Adipose tissue (tissue), 3 donors: ENCODE data around the gene RPS8. TPM values are rescaled to one million over a fixed set of nuclear protein-coding genes. Genes with fewer than 3 reads are reported as not detected.
"Not testable (repeated sequence)": the region's sequence is repeated elsewhere in the genome, so short reads cannot be mapped to it uniquely, and the experiment has no call there.

Experiments used
- H3K27ac ChIP-seq: one replicate; pipeline ENCODE4 v1.5.1; 2013; ENCODE audit warnings: low read depth, low read length
- WGBS, 3 donors: extraction: QIAGEN DNeasy Blood & Tissue Kit; methylation state at CpG; one replicate each; pipeline ENCODE4 v1.1.7; 2013; 5-methylcytosine and 5-hydroxymethylcytosine counted together
- polyA plus RNA-seq, 3 donors: library from polyadenylated mRNA; stranded (reverse); fragments of 200-250 nt; gene quantifications; one replicate each; pipeline ENCODE4 v1.2.3, GENCODE V29; 2013
- donor health status: healthy with polysubstance abuse.
- donor health status: Bipolar disorder and iron deficiency.
- donor health status: healthy.

RPS8 gene
- polyA plus RNA-seq, 3 donors, result 1,595 to 3,591 (median 2,179) TPM

DNA sequence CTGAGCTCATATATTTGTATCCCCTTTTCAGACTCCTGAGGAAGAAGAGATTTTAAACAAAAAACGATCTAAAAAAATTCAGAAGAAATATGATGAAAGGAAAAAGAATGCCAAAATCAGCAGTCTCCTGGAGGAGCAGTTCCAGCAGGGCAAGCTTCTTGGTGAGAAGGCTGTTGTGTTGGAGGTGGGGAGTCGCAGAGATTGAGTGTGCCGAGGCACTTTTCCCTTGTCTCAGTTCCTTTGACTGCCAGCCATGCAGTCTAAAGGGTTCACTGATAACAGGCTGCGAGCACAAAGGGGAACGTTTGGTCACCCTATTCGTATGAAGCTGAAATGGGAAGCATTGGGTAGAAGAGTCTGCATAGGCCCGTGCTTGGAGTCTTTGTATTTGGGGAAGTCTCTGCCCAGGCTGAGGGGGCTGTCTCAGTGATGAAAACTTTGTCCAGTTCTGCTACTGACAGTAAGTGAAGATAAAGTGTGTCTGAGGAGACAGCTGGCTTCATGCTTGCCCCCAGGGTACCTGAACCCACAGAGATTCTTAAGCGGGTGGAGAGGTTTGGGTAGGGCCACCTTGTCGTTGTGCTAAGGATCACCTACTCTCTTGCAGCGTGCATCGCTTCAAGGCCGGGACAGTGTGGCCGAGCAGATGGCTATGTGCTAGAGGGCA, 2.8 kb downstream of the RPS8 start:
- WGBS, 3 donors, result 63 to 73% (median 69%) methylated on average over 13 of the region's 13 CpGs
- H3K27ac ChIP-seq, result no peak overlapping the region

DNA sequence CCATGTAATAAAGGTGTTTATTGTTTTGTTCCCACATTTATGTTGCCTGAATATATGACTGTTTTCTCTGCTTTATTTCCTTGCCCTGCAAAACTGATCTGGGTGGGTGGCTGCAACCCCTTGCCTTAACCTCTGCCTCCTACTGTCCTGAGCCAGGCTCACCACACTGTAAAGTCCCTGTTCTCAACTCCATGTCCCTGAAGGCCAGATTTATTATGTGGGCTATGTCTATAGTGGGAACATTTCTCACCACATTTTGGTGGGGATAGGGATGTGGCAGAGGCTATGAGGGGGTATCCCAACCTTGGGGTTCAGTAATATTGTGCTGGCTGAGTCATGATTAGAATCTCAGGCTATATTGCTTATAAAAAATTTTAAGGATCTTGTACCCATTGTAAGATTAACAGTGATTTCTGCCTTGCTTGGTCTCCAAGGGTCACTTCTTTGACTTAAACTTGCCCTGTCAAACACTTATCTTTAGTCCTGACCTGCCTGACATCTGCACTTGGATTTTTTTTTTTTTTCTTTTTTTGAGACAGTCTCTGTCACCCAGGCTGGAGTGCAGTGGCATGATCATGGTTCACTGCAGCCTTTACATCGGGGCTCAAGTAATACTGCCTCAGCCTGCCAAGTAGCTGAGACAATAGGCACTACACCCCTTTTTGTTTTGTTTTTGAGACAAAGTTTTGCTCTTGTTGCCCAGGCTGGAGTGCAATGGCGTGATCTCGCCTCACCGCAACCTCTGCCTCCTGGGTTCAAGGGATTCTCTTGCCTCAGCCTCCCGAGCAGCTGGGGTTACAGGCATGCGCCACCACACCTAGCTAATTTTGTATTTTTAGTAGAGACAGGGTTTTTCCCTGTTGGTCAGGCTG, 3.6 kb downstream of the RPS8 start:
- WGBS, 3 donors, result 89 to 96% (median 96%) methylated on average over 6 of the region's 6 CpGs
- no peak overlapping the region for H3K27ac ChIP-seq

DNA sequence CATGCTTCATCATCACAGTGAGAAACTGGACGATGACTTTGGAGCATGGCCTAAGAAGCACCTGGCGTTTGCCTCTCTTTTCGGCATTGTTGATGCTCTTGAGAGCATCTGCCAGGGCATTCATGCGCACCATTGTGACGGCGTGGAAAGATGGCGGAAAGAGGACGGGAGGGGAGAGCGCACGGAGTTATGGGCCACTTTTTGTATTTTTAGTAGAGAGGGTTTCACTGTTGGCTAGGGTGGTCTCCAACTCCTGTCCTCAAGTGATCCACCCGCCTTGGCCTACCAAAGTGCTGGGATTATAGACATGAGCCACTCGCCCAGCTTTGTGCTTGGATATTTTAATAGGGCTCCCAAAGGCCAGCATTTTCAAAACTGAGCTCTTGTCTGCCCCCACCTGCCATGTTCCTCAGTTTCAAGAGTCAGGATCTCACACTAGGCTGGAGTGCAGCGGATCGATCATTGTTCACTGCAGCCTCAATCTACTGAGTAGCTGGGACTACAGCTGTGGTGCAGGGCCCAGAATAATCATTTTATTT, 5.3 kb downstream of the RPS8 start:
- whole genome bisulfite sequencing, 3 donors, result 91 to 95% (median 93%) methylated on average over 14 of the region's 14 CpGs
- no peak overlapping the region for H3K27ac ChIP-seq

GRCh38 chr1:44783697-44784093, 8.4 kb downstream of the RPS8 start:
- 46 to 54% (median 52%) methylated on average over 8 of the region's 8 CpGs for whole genome bisulfite sequencing, 3 donors

GRCh38 chr1:44784094-44785028, 9.0 kb downstream of the RPS8 start:
- H3K27ac ChIP-seq, result no peak overlapping the region
- WGBS, 3 donors, result 5 to 12% (median 9%) methylated on average over 62 to 71 of the region's 71 CpGs

More at GRCh38 chr1:44783697-44784093, 8.4 kb downstream of the RPS8 start:
- no peak overlapping the region for H3K27ac ChIP-seq

DNA sequence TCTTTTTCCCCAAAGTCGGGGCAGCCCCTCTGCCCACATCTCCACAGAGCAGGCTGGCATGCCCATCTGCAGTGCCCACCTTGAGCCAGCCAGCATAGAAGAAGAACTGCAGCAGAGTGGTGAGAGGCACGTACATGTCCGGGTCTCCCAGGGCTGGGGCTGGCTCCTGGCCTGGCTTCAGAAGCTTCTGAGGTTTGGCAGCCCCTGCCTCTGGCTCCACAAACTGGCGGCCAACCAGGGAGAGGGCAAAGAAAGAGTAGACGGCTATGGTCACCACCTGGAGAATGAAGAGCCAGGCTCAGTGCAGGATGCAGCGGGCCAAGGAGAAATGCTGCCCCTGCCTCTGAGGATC, 9.7 kb downstream of the RPS8 start:
- no peak overlapping the region for H3K27ac ChIP-seq
- WGBS, 3 donors, result 78 to 90% (median 86%) methylated on average over 5 to 6 of the region's 6 CpGs

- H3K27ac ChIP-seq, result no peak overlapping the region
- WGBS, 3 donors, result 32 to 35% (median 33%) methylated on average over 11 of the region's 11 CpGs
Observed at GRCh38 chr1:44785501-44786137, 10.3 kb downstream of the RPS8 start.

DNA sequence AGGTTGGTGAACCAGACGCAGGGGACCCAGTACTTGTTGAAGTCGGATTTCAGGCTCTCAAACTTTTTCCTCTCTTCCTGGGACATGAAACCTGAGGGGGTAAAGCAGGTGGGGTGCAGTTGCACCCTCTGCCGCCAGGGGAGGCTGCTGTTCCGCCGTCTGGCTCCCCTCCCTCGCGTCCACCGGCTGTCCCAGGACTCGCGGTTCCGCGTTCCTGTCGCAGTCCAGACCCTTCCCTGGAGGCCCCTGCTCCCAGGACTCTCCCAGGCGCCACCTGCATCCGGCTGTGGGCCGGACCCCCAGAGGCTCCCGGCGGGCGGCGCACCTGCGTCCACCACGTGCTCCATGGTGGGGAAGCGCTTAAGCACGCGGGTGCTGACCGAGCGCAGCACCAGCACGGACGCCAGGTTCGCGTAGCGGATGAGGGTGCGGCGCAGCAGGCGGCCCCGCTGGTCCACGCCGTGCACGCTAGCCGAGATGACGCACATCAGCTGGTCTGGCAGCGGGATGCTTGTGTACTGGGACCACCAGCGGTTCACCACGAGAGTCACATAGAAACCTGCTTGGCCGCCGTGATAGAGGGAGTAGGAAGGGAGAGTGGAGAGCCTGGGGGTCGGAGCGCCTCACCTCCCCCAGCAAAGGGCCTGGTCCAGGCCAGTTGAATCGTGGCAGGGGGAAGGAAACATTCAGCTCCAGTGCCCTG, 10.9 kb downstream of the RPS8 start:
- 5 to 6% (median 5%) methylated on average over 49 of the region's 49 CpGs for WGBS, 3 donors

GRCh38 chr1:44786841-44787426, 11.6 kb downstream of the RPS8 start:
- WGBS, 3 donors, result 77 to 88% (median 77%) methylated on average over 8 to 9 of the region's 9 CpGs
- H3K27ac ChIP-seq, result no peak overlapping the region

More for the DNA sequence above, 10.9 kb downstream of the RPS8 start:
- no peak overlapping the region for H3K27ac ChIP-seq

DNA sequence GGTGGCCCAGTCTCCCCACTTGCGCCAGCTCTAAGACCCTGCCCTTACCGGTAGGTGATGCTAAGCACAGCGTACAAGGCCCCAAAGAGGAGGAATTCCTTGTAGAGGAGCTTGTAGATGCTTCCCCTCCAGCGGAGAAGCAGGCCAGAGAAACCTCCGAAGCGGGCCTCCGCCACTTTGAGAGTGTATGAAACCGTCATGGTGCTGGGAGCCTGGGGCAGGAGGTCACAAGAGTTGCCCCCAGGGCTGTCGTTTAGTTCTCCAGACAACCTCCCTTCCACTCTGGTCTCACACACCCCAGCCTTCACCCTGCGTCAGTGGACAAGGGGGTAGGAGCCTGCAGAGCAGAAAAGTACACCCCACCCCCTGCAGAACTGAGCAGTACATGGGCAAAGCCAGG, 12.2 kb downstream of the RPS8 start:
- no peak overlapping the region for H3K27ac ChIP-seq
- WGBS, 3 donors, result 94% methylated on average over 10 of the region's 10 CpGs

DNA sequence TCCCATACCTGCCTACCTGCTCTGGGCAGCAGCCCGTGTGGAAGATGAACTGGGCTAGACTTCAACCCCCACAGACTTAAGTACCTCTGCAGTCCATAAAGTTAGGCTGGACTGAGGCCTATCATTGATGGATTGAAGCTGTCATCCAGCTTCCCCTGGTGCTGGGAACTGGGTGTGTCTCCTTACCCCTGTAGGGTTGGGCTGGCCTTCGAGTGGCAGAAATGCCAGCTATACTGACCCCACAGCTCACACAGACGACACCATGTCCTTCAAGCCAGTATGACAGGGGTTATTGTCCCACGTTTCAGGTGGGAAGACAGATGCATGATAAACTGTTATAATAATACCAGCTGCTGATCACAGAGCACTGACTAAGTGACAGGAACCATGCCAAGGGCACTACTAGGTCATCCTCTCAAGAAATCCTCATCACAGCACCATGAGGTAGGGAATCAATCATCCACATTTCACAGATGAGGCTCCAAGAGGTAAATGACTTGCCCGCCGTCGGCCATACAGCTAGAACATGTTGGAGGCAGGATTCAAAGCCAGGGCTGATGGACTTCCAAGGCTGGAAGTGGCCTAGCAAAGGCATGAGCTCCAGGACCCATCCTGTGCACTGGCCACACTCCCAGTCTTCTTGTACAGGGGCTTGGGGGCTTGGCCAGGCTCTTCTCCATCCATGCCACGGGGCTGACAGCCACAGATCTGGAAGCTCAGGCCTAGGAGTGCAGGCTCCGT, 12.9 kb downstream of the RPS8 start, which contains the start of gene BEST4:
BEST4 (minus strand) TSS at position 51 of the 741 bp plus-strand sequence. CDS start 465 bp downstream, outside the sequence.
- no peak within 1 kb of the TSS for H3K27ac ChIP-seq
- 83 to 86% (median 84%) methylated on average over 9 of the region's 9 CpGs for WGBS, 3 donors

GRCh38 chr1:44790968-44791801, 15.8 kb downstream of the RPS8 start:
- 50 to 70% (median 69%) methylated on average over 7 of the region's 7 CpGs for WGBS, 3 donors

GRCh38 chr1:44792736-44793502, 17.6 kb downstream of the RPS8 start:
- WGBS, 3 donors, result 87 to 92% (median 88%) methylated on average over 9 of the region's 9 CpGs
- H3K27ac ChIP-seq, result no peak overlapping the region

More at GRCh38 chr1:44790968-44791801, 15.8 kb downstream of the RPS8 start:
- no peak overlapping the region for H3K27ac ChIP-seq

- H3K27ac ChIP-seq, result not testable (repeated sequence)
- 81 to 91% (median 83%) methylated on average over 7 to 8 of the region's 8 CpGs for WGBS, 3 donors
Observed at GRCh38 chr1:44797886-44798285, 22.5 kb downstream of the RPS8 start.
